ENCODE measurements around the gene PEX5.
"Not testable (repeated sequence)": the region's sequence is repeated elsewhere in the genome, so short reads cannot be mapped to it uniquely, and the experiment has no call there.

The PEX5 gene

DNA sequence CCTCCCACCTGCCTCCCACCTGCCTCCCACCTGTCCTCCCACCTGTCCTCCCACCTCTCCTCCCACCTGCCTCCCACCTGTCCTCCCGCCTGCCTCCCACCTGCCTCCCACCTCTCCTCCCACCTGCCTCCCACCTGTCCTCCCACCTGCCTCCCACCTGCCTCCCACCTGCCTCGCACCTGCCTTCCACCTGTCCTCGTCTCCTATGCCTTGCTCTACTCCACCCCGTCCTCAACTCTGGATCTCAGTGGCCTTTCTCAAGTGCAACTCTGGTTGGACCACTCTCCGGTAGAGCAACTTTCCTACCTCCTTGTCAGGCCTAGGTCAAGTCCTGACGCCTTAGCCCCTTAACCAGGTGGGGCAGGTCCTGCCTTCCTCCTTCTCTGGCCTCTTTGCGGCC is 29.3 kb upstream of the PEX5 start:
- DNase-seq (ENCODE audit: low read depth), result no peak

DNA sequence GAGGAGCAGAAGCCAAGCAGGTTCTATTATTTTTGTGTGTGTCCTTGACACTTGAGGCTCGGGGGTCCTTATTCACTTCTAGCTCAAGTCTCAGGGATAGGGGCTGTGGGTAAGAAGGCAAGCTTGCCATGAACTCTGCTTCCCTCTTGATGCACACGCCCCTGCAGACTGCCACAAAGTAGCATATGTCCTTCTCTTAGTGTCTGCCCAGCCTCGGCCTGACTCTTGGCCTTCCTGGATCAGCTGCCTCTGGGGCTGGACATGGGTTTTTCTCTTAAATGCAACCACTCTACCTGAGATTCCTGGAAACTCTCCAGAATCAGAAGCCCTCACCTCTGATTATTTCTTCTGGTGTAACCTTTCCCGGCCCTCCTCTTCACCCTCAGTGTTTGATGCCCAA is 28.2 kb upstream of the PEX5 start:
- DNase-seq (ENCODE audit: low read depth), result no peak

GRCh38 chr12:7161811-7162210 is 27.7 kb upstream of the PEX5 start:
- DNase-seq (ENCODE audit: low read depth), result no peak

DNA sequence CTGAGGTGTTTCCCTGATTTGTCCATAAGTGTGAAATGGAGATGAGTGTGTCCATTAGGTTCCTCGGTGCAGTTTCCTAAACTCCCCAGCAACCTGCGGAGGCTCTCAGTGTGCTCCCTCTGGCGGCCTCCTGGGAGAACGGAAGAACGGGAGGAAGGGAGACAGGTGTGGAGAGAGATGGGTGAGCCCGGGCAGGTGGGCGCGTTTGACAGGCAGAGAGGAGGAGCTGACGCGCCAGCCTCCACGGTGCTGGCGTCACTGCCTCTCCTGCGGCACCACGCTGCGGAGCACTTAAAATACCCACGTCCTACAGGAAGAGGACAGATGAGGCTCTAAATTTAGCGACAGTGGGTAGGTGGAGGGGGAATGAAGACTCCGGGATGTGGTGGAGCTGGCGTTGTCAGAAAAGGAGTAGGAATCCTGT is 26.8 kb upstream of the PEX5 start:
- no peak for DNase-seq (ENCODE audit: low read depth)

DNA sequence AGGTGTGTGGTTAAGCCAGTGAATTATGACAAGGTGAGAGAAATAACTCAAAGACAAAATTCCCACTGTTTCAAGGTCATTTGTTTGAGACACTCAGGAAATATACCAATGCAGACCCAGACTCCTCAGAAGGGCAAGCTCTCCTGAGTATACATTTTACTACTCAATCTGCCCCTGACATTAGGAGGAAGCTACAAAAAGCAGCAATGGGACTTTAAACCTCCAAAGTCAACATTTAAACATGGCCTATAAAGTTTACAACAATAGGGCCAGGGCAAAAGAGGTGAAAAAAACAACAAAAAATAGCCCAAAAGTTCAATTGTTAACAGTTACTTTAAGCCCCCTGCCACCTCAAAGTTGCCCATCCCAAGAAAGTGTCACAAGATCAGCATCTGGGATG is 19.5 kb upstream of the PEX5 start:
- no peak for DNase-seq (ENCODE audit: low read depth)

- no peak for DNase-seq (ENCODE audit: low read depth)
Observed at GRCh38 chr12:7171854-7172253, 17.6 kb upstream of the PEX5 start.

DNA sequence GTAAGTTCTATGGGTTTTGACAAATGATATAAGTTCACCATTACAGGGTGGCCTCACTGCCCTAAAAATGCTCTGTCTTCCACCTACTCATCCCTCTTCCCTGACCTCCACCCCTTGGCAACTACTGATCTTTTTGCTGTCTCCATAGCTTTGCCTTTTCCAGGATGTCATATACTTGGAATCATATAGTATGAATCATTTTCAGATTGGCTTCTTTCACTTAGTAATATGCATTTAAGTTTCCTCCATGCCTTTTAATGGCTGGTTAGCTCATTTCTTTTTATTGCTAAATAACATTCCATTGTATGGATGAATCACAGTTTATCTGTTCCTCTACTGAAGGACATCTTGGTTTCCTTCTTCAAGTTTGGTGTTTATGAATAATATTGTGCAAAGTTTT is 14.0 kb upstream of the PEX5 start:
- DNase-seq (ENCODE audit: low read depth), result no peak

- DNase-seq (ENCODE audit: low read depth), result no peak
Observed at GRCh38 chr12:7176595-7176994, 12.9 kb upstream of the PEX5 start.

GRCh38 chr12:7178481-7178880 is 11.0 kb upstream of the PEX5 start:
- no peak for DNase-seq (ENCODE audit: low read depth)

DNA sequence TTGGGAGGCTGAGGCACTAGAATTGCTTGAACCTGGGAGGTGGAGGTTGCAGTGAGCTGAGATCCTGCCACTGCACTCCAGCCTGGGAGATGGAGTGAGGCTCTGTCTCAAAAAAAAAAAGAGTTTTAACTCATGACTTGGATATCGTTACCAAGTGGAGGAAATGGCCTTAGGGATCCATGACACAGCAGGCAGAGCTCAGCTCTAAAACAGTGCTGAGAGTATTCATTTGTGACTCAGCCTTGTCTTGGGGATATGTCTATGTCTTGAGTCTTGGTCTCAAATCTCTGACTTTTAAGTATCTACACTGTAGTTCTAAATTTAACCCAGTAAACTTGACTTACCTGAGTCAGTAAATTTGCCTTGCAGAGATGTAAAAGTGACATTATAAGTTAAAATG is 8.8 kb upstream of the PEX5 start:
- DNase-seq (ENCODE audit: low read depth), result no peak

GRCh38 chr12:7186058-7186457 is 3.4 kb upstream of the PEX5 start:
- DNase-seq (ENCODE audit: low read depth), result not testable (repeated sequence)

GRCh38 chr12:7188562-7189397 is 706 bp upstream of the PEX5 start:
- peak; percentile 6 for DNase-seq (ENCODE audit: low read depth)

- DNase-seq (ENCODE audit: low read depth), result no peak
Observed at GRCh38 chr12:7190268-7191055, 976 bp downstream of the PEX5 start.

- DNase-seq (ENCODE audit: low read depth), result no peak
Observed at GRCh38 chr12:7193674-7194073, 4.2 kb downstream of the PEX5 start.

- no peak for DNase-seq (ENCODE audit: low read depth)
Observed at GRCh38 chr12:7197841-7198240, 8.4 kb downstream of the PEX5 start.

DNA sequence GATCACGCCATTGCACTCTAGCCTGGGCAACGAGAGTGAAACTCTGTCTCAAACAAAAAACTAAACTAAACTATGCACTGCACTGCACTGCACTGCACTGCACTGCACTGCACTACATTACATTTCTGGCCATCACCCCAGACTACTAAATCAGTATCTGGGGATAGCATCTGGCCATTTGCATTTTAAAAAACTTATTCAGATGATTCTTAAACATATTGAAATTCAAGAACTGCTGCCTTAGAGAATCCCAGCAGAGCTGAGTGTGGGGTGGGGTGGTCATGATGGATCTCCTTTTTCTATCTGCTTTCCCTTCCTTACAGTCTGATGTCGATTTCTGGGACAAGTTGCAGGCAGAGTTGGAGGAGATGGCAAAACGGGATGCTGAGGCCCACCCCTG is 13.6 kb downstream of the PEX5 start:
- no peak for DNase-seq (ENCODE audit: low read depth)

- no peak for DNase-seq (ENCODE audit: low read depth)
Observed at GRCh38 chr12:7205091-7205490, 15.6 kb downstream of the PEX5 start.

- DNase-seq (ENCODE audit: low read depth), result no peak
Observed at GRCh38 chr12:7206691-7207090, 17.2 kb downstream of the PEX5 start.

GRCh38 chr12:7207866-7208625 is 18.6 kb downstream of the PEX5 start:
- DNase-seq (ENCODE audit: low read depth), result no peak

GRCh38 chr12:7209958-7210357 is 20.5 kb downstream of the PEX5 start:
- DNase-seq (ENCODE audit: low read depth), result no peak

DNA sequence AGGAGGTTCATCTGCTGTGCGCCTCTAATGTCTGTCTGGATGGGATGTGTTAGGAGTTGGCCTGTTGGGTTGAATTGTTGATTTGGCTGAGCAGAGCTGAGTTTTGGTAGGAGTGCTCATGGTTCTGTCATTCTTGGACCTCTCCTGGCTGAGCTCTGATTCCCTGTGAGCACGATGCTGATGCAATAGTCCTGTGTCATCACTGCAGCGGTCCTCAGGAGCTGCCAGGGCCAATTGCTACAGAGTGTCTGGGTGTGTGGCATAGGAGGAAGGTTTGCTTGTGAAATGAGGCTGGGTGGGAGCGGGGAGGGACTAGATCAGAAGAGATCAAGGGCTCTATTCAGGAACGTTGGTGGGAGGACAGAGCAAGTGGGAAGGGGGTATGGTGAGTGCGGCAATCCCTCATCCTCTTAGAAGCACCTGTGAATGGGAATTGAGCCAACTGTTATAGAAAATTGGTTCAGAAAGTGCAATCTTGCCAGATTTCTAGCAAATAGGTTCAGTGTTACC is 21.2 kb downstream of the PEX5 start:
- DNase-seq (ENCODE audit: low read depth), result no peak

- no peak for DNase-seq (ENCODE audit: low read depth)
Observed at GRCh38 chr12:7212678-7213077, 23.2 kb downstream of the PEX5 start.

All from stimulated activated CD8-positive, alpha-beta memory T cell treated with anti-CD3 and anti-CD28 coated beads, Interleukin-15, amount 100 ng/mL, for 24 hours (primary cell).